ENCODE results near the gene EIF3I. TPM values are rescaled to one million over a fixed set of nuclear protein-coding genes. Genes with fewer than 3 reads are reported as not detected.

The EIF3I gene
- total and polyA plus RNA-seq, 10 of the 15 experiments (the other 5 are each of a cell fraction or from before 2014, with no cell fraction given): 208 to 606 (median 352) TPM

DNA sequence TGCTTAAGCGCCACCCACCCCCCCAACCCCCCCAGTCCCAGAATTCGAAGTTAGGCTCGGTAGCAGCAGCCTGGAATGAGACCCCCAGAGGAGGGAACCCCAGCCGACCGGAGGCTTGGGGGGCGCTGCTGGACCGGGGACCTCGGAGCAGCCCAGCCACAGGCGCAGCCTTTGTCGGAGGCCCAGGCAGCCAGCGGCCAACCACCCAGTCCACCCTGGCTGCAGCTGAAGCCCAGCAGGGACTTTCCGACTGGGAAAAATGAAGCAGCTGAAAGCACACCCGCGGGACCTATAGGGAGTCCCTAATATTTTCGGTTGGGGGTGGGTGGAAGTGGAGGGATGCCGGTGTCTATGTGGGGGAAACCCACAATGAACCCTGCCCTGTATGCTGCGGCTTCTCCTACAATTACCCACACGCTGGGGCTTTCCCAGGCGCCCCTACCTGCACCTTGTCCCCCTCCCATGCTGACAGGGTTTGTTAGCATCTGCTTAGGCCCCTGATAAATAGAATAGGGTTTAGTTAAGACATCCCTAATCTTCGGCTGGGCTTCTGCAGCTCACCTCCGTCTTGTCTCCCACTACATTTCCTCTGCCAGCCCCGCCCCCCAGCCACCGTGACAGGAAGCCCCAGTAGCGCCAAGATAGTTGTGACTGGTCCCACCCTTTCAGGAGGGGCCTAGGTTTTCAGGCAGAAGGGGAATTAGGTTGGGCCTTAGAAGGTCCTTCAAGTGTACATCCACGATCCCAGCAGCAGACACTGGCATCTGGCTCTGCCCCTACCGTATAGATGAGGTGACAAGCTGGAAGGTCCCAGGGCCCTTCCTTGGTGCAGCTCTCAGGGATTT lies 21.0 kb upstream of the EIF3I start (continued):
- TF ChIP-seq, protein P1, sequence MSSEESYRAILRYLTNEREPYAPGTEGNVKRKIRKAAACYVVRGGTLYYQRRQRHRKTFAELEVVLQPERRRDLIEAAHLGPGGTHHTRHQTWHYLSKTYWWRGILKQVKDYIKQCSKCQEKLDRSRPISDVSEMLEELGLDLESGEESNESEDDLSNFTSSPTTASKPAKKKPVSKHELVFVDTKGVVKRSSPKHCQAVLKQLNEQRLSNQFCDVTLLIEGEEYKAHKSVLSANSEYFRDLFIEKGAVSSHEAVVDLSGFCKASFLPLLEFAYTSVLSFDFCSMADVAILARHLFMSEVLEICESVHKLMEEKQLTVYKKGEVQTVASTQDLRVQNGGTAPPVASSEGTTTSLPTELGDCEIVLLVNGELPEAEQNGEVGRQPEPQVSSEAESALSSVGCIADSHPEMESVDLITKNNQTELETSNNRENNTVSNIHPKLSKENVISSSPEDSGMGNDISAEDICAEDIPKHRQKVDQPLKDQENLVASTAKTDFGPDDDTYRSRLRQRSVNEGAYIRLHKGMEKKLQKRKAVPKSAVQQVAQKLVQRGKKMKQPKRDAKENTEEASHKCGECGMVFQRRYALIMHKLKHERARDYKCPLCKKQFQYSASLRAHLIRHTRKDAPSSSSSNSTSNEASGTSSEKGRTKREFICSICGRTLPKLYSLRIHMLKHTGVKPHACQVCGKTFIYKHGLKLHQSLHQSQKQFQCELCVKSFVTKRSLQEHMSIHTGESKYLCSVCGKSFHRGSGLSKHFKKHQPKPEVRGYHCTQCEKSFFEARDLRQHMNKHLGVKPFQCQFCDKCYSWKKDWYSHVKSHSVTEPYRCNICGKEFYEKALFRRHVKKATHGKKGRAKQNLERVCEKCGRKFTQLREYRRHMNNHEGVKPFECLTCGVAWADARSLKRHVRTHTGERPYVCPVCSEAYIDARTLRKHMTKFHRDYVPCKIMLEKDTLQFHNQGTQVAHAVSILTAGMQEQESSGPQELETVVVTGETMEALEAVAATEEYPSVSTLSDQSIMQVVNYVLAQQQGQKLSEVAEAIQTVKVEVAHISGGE (CRISPR knock-in tag; IDR thresholded peaks at IDR 0.05): no peak
- TF ChIP-seq IRF3 (IDR thresholded peaks at IDR 0.05) (no peak), BMI1 (IDR thresholded peaks at IDR 0.05; ENCODE audit: borderline replicate concordance) (no peak), NR2F1 (conservative IDR thresholded peaks at IDR 0.05) (peak; percentile 81), IKZF2 (IDR thresholded peaks at IDR 0.05) (peak; percentile 80 to 82), EP300 (IDR thresholded peaks at IDR 0.05; ENCODE audit: borderline replicate concordance in 1 of 2, control insufficient read depth in 1 of 2, low read depth in 2 of 2, low read length in 2 of 2) (peak; percentile 22 to 23; a peak in 1 of 4 replicates), MTA3 (IDR thresholded peaks at IDR 0.05; ENCODE audit: borderline replicate concordance, low read length) (0 out of 2 replicates have a peak, but pooled peaks have one; percentile 33), NFXL1 (IDR thresholded peaks at IDR 0.05; ENCODE audit: borderline replicate concordance) (no peak), BACH1 (IDR thresholded peaks at IDR 0.05; ENCODE audit: borderline replicate concordance) (no peak), CBX5 (IDR thresholded peaks at IDR 0.05; ENCODE audit: low read depth) (no peak), KDM1A (IDR thresholded peaks at IDR 0.05; ENCODE audit: borderline replicate concordance) (no peak), ZNF217 (IDR thresholded peaks at IDR 0.05) (no peak), DPF2 (IDR thresholded peaks at IDR 0.05) (peak; percentile 60; the same call in 1 of the 2 replicates), CBX3 (IDR thresholded peaks at IDR 0.05; ENCODE audit: borderline replicate concordance, low read depth) (no peak), HCFC1 (IDR thresholded peaks at IDR 0.05; ENCODE audit: low read length) (no peak), SUPT20H (IDR thresholded peaks at IDR 0.05; ENCODE audit: borderline replicate concordance, control insufficient read depth, low read depth, low read length) (no peak), BCLAF1 (IDR thresholded peaks at IDR 0.05) (no peak), KLF5 (IDR thresholded peaks at IDR 0.05; ENCODE audit: partially characterized antibody) (no peak), MXI1 (IDR thresholded peaks at IDR 0.05; ENCODE audit: low read depth, low read length) (peak; percentile 72), BCL11A (IDR thresholded peaks at IDR 0.05; ENCODE audit: low read depth, low read length) (no peak), WRNIP1 (IDR thresholded peaks at IDR 0.05; ENCODE audit: borderline replicate concordance, low read depth, low read length) (no peak), ZNF384 (IDR thresholded peaks at IDR 0.05; ENCODE audit: borderline replicate concordance, low read depth, low read length) (no peak)
- TF ChIP-seq, protein P2, sequence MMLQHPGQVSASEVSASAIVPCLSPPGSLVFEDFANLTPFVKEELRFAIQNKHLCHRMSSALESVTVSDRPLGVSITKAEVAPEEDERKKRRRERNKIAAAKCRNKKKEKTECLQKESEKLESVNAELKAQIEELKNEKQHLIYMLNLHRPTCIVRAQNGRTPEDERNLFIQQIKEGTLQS (IDR thresholded peaks at IDR 0.05; ENCODE audit: borderline replicate concordance, extremely low read depth, low read depth, low read length): no peak

Measured in GM12878 (cell line).